Psoas muscle (tissue), 8 donors: Measurements from ENCODE around the gene CDK5RAP2. TPM values are rescaled to one million over a fixed set of nuclear protein-coding genes. Genes with fewer than 3 reads are reported as not detected.

Experiments used
- ATAC-seq, 4 donors: fragments of 200-7000 bp; cut with Tn5 transposase; one replicate each; pipeline ENCODE4 v1.9.1; 2020; ENCODE audit warnings: moderate library complexity in 3 of 4, mild to moderate bottlenecking in 2 of 4
- DNase-seq, 2 donors: peaks; one replicate each; pipeline ENCODE4 v3.0.0-alpha.2; 2020
- H3K27ac ChIP-seq: fragments of 200-600 bp; one replicate; pipeline ENCODE4 v1.8.0; 2022
- H3K27me3 ChIP-seq, 3 donors: fragments of 200-600 bp in 1 of 3; one replicate each; pipeline versions ENCODE4 v1.6.1 to v1.8.0; 2013 to 2022; ENCODE audit warnings: low read length in 2 of 3, mild to moderate bottlenecking in 2 of 3, moderate library complexity in 1 of 3; ENCODE audit not compliant: insufficient read depth in 3 of 3
- H3K36me3 ChIP-seq, 2 donors: fragments of 200-600 bp in 1 of 2; one replicate each; pipeline versions ENCODE4 v1.6.1 to v1.8.0; 2013 to 2022; ENCODE audit warnings: low read depth in 1 of 2, mild to moderate bottlenecking in 1 of 2, moderate library complexity in 1 of 2; ENCODE audit not compliant: insufficient read depth in 1 of 2
- H3K4me1 ChIP-seq: fragments of 200-600 bp; one replicate; pipeline ENCODE4 v1.8.0; 2022
- H3K4me3 ChIP-seq: fragments of 200-600 bp; one replicate; pipeline ENCODE4 v1.8.0; 2022; ENCODE audit warnings: mild to moderate bottlenecking
- H3K9me3 ChIP-seq: fragments of 200-600 bp; one replicate; pipeline ENCODE4 v1.8.0; 2022
- CTCF ChIP-seq: fragments of 200-600 bp; IDR thresholded peaks from one replicate; pipeline ENCODE4 v1.8.0; 2022; ENCODE audit warnings: antibody characterized with exemption
- WGBS, 3 donors: extraction: QIAGEN DNeasy Blood & Tissue Kit; methylation state at CpG; one replicate each; pipeline versions ENCODE4 v1.1.6 to v1.1.7; 2013; 5-methylcytosine and 5-hydroxymethylcytosine counted together
- intact Hi-C, 2 donors: fragments of 100-400 bp; cut with DNase I; formaldehyde crosslinking; loops; one replicate each; pipeline versions ENCODE4 v1.11.0 to v1.14.2; 2022
- polyA plus RNA-seq, 3 donors: library from polyadenylated mRNA; stranded (reverse); fragments of 200-250 nt; gene quantifications; one replicate each; pipeline ENCODE4 v1.2.3, GENCODE V29; 2013
- total RNA-seq, 4 donors: library from RNA; stranded (reverse); fragmentation: NEBNext Ultra II Directional in 2 of 4; extraction: Animal tissue kit (Norgen Biotek cat#: 25700) in 2 of 4; gene quantifications; one replicate each; pipeline versions ENCODE4 v1.2.1 to v1.2.4, GENCODE V29; 2021 to 2023
- donor health status: healthy with polysubstance abuse.
- donor health status: DM: no; HTN: no; CAD: no; lungs with moderate emphysema.
- donor health status: Bipolar disorder and iron deficiency.
- donor health status: healthy.
- donor health status: DM: yes; HTN: yes; CAD: no.
- donor health status: DM: no; HTN: no; CAD: no.
- donor health status: DM: no; HTN: no; CAD: no.
- donor health status: DM: yes; HTN: yes; CAD: no.

Gene CDK5RAP2
- total and polyA plus RNA-seq, 7 donors, result 26.0 to 95.1 (median 60.3) TPM

- WGBS, 3 donors, result 91 to 95% (median 92%) methylated on average over 3 of the region's 3 CpGs
- Histone ChIP-seq H3K4me3 (no peak overlapping the region), H3K9me3 (no peaks in the 10 kb centered on the region), H3K36me3 (peaks cover 9 to 62% of the 10 kb centered on the region in 2 donors), H3K27ac (no peak overlapping the region), H3K4me1 (peaks cover 3% of the 10 kb centered on the region), H3K27me3 (no peaks in the 10 kb centered on the region)
- DNase-seq (no peak), ATAC-seq (no peak)
- no peak for TF ChIP-seq CTCF
- intact Hi-C loops, result no loop called here
Measured at GRCh38 chr9:120443976-120444375, 136.0 kb downstream of the CDK5RAP2 start.

- DNase-seq, result no peak
Measured at GRCh38 chr9:120443489-120443888, 136.5 kb downstream of the CDK5RAP2 start.

GRCh38 chr9:120442308-120442995, 137.5 kb downstream of the CDK5RAP2 start:
- DNase-seq (no peak), ATAC-seq (no peak)
- intact Hi-C loops, result no loop called here
- no peaks in the 10 kb centered on the region for H3K9me3 ChIP-seq
- no peak overlapping the region for H3K4me3 ChIP-seq
- peaks cover 12 to 77% of the 10 kb centered on the region in 2 donors for H3K36me3 ChIP-seq
- 80 to 82% (median 81%) methylated on average over 6 of the region's 6 CpGs for WGBS, 3 donors
- no peaks in the 10 kb centered on the region for H3K4me1 ChIP-seq
- no peak overlapping the region for H3K27ac ChIP-seq
- no peak for TF ChIP-seq CTCF
- H3K27me3 ChIP-seq, result no peaks in the 10 kb centered on the region

More at GRCh38 chr9:120443489-120443888, 136.5 kb downstream of the CDK5RAP2 start:
- intact Hi-C loops, result no loop called here
- Histone ChIP-seq H3K4me1 (peaks cover 3% of the 10 kb centered on the region), H3K27me3 (no peaks in the 10 kb centered on the region), H3K4me3 (no peak overlapping the region), H3K27ac (no peak overlapping the region), H3K36me3 (peaks cover 9 to 67% of the 10 kb centered on the region in 2 donors), H3K9me3 (no peaks in the 10 kb centered on the region)
- no peak for TF ChIP-seq CTCF
- WGBS, 3 donors, result 76 to 78% (median 77%) methylated on average over 2 of the region's 2 CpGs
- ATAC-seq, result no peak

GRCh38 chr9:120441426-120442307, 138.3 kb downstream of the CDK5RAP2 start:
- WGBS, 3 donors, result 88 to 91% (median 90%) methylated on average over 9 of the region's 9 CpGs
- no peaks in the 10 kb centered on the region for H3K27me3 ChIP-seq
- DNase-seq (no peak), ATAC-seq (no peak)
- no peaks in the 10 kb centered on the region for H3K9me3 ChIP-seq
- no peak overlapping the region for H3K4me3 ChIP-seq
- H3K4me1 ChIP-seq, result no peaks in the 10 kb centered on the region
- peaks cover 12 to 84% of the 10 kb centered on the region in 2 donors for H3K36me3 ChIP-seq
- TF ChIP-seq CTCF, result no peak
- intact Hi-C loops, result no loop called here
- no peak overlapping the region for H3K27ac ChIP-seq
